HepG2 (cell line): ENCODE data around the gene NUTF2. TPM values are rescaled to one million over a fixed set of nuclear protein-coding genes. Genes with fewer than 3 reads are reported as not detected.

Source experiments
- HDAC1 ChIP-seq: sonication (generic); formaldehyde crosslinking; IDR thresholded peaks from 2 replicates; pipeline ENCODE4 v1.5.1; 2020; ENCODE audit warnings: mild to moderate bottlenecking, missing genetic modification reagents
- MAFF ChIP-seq: IDR thresholded peaks from 2 replicates; pipeline ENCODE4 v1.6.1; 2011; ENCODE audit warnings: low read depth, low read length, improper control_type of control experiment
- REL ChIP-seq: sonication (generic); formaldehyde crosslinking; conservative IDR thresholded peaks from 2 replicates; pipeline ENCODE4 v1.8.0; 2022; ENCODE audit warnings: mild to moderate bottlenecking, missing genetic modification reagents, moderate library complexity
- SAFB2 ChIP-seq: sonication (generic); formaldehyde crosslinking; IDR thresholded peaks from 2 replicates; pipeline ENCODE4 v1.5.1; 2020; ENCODE audit warnings: missing genetic modification reagents, low read depth, mild to moderate bottlenecking, borderline replicate concordance
- TRAFD1 ChIP-seq: sonication (generic); formaldehyde crosslinking; IDR thresholded peaks from 2 replicates; pipeline ENCODE4 v1.5.1; 2020; ENCODE audit warnings: missing genetic modification reagents, mild to moderate bottlenecking, borderline replicate concordance
- ZKSCAN8 ChIP-seq: IDR thresholded peaks from 2 replicates; pipeline ENCODE4 v1.6.1; 2016; ENCODE audit warnings: borderline replicate concordance, missing genetic modification reagents, missing compliant biosample characterization
- ZNF550 ChIP-seq: sonication (generic); formaldehyde crosslinking; IDR thresholded peaks from 2 replicates; pipeline ENCODE4 v1.4.0; 2020; ENCODE audit warnings: mild to moderate bottlenecking, missing genetic modification reagents, borderline replicate concordance
- polyA plus RNA-seq, 8 experiments: library from polyadenylated mRNA; depleted of rRNA in 3 of 8; stranded (reverse) in 7 of 8; unstranded in 1 of 8; fragments of >200 nt; fragmentation: Illumina TruSeq in 4 of 8; extraction: Trizol in 4 of 8; gene quantifications; 2 replicates each; pipeline versions ENCODE4 v1.2.1 to v1.2.3, GENCODE V29; 2011 to 2016; ENCODE audit warnings: low read depth in 4 of 8, missing spikeins in 1 of 8, mixed read lengths in 1 of 8; ENCODE audit not compliant: insufficient read depth in 1 of 8
- total RNA-seq, 5 experiments: library from RNA; depleted of rRNA; stranded (reverse); fragments of >200 nt; fragmentation: Illumina TruSeq; extraction: Trizol; gene quantifications; 2 replicates each; pipeline ENCODE4 v1.2.3, GENCODE V29; 2016; ENCODE audit warnings: low read depth in 1 of 5
- TF ChIP-seq, protein P1 (sequence below): sonication (generic); formaldehyde crosslinking; IDR thresholded peaks from 2 replicates; pipeline ENCODE4 v1.8.0; 2022; ENCODE audit warnings: missing genetic modification reagents, mild to moderate bottlenecking, moderate library complexity, borderline replicate concordance
- TF ChIP-seq, protein P2 (sequence below): sonication (generic); formaldehyde crosslinking; IDR thresholded peaks from 2 replicates; pipeline ENCODE4 v1.4.0; 2020; ENCODE audit warnings: mild to moderate bottlenecking, missing genetic modification reagents

The NUTF2 gene
- total and polyA plus RNA-seq, 2 of the 13 experiments (the other 11 are each of a cell fraction or from before 2014, with no cell fraction given): 168 to 214 TPM

GRCh38 chr16:67857547-67858233 lies 11.0 kb downstream of the NUTF2 start (continued):
- peak; percentile 63; the same call in 1 of the 2 replicates for TF ChIP-seq TRAFD1 (CRISPR knock-in tag)
- peak; percentile 48; the same call in 1 of the 2 replicates for TF ChIP-seq MAFF
- TF ChIP-seq ZKSCAN8 (CRISPR knock-in tag): no peak
- TF ChIP-seq, protein P1, sequence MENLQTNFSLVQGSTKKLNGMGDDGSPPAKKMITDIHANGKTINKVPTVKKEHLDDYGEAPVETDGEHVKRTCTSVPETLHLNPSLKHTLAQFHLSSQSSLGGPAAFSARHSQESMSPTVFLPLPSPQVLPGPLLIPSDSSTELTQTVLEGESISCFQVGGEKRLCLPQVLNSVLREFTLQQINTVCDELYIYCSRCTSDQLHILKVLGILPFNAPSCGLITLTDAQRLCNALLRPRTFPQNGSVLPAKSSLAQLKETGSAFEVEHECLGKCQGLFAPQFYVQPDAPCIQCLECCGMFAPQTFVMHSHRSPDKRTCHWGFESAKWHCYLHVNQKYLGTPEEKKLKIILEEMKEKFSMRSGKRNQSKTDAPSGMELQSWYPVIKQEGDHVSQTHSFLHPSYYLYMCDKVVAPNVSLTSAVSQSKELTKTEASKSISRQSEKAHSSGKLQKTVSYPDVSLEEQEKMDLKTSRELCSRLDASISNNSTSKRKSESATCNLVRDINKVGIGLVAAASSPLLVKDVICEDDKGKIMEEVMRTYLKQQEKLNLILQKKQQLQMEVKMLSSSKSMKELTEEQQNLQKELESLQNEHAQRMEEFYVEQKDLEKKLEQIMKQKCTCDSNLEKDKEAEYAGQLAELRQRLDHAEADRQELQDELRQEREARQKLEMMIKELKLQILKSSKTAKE (CRISPR knock-in tag): peak; percentile 52; the same call in 1 of the 2 replicates
- TF ChIP-seq, protein P2, sequence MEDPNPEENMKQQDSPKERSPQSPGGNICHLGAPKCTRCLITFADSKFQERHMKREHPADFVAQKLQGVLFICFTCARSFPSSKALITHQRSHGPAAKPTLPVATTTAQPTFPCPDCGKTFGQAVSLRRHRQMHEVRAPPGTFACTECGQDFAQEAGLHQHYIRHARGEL (CRISPR knock-in tag): no peak
- no peak for TF ChIP-seq REL (CRISPR knock-in tag)
- TF ChIP-seq SAFB2 (CRISPR knock-in tag): peak; percentile 68; the same call in 1 of the 2 replicates
- TF ChIP-seq HDAC1 (CRISPR knock-in tag): peak; percentile 70
- TF ChIP-seq ZNF550 (CRISPR knock-in tag): no peak
- TF ChIP-seq, all 625 proteins: peak for 133
